GM12875 (cell line): ENCODE data around the gene TAS2R41.

Experiments
- H3K4me3 ChIP-seq: one replicate; pipeline ENCODE4 v1.5.1; 2011; ENCODE audit warnings: low read depth, low read length, control low read depth
- TF ChIP-seq, protein P1 (sequence below): IDR thresholded peaks from 2 replicates; pipeline ENCODE4 v1.5.1; 2011; ENCODE audit warnings: low read depth, mild to moderate bottlenecking, control low read depth, inconsistent platforms, low read length, moderate library complexity, borderline replicate concordance; ENCODE audit not compliant: insufficient read depth

TAS2R41 gene

DNA sequence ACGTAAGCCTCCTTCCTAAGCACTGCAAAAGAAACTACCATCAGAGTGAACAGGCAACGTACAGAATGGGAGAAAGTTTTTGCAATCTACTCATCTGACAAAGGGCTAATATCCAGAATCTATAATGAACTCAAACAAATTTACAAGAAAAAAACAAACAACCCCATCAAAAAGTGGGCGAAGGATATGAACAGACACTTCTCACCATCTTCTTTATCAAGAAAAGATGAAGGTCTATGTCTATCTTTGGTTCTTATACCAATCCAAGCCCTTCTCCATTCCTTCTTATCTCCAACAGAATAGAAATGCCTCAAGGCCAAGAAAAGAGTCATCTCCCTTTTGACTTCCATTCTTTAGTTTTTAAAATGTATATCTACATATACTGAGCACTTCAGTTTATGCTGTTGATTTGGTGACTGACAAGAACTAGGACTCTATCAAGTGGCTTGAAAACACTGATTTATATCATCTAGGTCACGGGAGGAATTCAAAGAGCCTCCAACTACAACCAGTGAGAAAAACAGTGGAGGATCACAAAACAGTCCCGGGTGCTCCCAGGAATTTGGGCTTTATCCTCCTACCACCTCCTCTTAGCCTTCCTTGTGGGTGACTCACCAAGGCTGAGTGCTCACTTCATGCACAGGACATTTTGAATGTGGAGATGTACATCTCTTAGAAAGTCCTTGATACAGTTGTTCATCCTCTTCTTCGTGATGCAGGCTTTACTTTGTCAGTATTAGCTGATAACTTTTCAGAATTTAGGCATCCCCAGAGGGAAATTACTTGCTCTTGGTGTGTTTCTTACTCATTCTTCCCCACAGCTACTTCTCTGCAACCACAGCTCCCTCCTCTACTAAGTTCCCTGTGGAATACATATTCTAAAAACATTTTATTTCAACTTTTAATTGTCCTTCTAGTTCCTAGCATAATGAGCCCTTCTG, 15.4 kb downstream of the TAS2R41 start:
- no peak overlapping the region for H3K4me3 ChIP-seq
- TF ChIP-seq, protein P1, sequence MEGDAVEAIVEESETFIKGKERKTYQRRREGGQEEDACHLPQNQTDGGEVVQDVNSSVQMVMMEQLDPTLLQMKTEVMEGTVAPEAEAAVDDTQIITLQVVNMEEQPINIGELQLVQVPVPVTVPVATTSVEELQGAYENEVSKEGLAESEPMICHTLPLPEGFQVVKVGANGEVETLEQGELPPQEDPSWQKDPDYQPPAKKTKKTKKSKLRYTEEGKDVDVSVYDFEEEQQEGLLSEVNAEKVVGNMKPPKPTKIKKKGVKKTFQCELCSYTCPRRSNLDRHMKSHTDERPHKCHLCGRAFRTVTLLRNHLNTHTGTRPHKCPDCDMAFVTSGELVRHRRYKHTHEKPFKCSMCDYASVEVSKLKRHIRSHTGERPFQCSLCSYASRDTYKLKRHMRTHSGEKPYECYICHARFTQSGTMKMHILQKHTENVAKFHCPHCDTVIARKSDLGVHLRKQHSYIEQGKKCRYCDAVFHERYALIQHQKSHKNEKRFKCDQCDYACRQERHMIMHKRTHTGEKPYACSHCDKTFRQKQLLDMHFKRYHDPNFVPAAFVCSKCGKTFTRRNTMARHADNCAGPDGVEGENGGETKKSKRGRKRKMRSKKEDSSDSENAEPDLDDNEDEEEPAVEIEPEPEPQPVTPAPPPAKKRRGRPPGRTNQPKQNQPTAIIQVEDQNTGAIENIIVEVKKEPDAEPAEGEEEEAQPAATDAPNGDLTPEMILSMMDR: no peak

DNA sequence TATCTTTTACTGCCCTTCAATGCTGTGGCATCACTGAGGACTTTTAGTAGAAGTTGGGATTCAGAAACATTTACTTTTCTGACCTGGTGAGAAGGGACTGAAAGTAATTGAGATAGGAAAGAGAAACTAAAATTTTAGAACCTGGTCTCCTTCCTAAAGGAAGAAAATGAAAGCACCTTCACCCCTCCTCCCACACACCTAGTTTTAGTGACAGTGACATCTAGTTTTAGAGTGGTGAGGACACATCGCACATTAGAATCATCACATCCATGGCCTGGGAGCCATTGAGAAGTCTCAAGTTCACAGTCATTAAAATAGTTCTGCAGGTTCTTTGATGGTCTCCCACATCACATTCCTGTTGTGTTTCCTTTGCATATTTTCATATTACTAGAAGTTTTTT, 16.1 kb downstream of the TAS2R41 start:
- TF ChIP-seq, protein P1: no peak
- no peak overlapping the region for H3K4me3 ChIP-seq

DNA sequence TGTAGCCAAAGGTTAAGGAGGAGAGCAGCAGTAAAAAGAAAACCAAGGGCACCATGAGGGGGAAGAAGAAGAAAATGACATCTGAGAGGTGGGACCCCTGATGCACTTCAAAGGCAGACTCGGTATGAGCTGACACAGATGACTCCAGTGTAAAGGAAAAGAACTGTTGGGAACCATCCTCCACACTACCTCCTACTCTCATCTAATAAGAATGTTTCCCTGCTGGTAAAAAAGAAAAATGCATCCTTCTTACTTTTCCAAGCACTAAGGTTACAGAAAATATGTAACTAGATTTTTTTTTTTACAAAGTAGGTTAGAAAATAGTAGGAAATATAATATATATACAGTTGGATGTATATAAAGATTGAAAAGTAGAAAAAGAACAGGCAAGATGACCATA, 16.9 kb downstream of the TAS2R41 start:
- H3K4me3 ChIP-seq: no peak overlapping the region
- TF ChIP-seq, protein P1: no peak

DNA sequence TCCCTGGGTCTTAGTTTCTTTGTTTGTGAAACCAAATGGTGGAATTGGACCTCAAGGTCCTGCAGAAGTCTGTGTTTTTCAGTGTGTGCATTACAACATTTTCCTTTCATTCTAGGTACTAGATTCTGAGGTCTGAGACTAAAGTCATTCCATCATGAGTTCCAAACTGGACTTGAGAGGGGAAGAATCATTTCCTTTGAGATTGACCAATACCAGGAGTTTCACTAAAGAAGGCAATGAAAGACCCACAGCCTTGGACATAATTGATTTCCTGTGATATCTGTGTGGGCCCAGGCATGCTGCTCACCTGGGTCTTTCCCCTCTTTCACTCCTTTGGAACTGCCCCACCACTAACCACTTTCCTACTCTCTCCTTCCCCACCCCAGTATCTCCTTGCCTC, 18.2 kb downstream of the TAS2R41 start:
- H3K4me3 ChIP-seq: no peak overlapping the region
- TF ChIP-seq, protein P1: no peak

DNA sequence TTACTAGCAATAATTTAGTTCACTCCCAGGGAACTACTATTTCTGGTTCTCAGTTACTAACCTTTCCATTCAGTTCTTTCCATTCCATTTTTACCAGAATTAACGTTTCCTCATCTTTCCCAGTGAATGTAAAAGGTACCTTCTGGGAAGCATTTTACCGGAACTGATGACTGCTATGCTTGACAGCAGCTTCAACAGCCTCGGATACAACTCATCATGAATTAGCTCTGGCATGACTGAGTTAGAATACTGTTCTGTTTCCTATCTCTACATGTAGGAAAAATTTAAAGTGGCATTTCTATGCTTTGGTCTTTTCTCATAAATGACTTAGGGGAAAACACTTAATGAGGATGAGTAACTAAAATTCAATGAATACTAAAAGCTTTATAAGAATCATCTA, 18.6 kb downstream of the TAS2R41 start:
- TF ChIP-seq, protein P1: no peak
- H3K4me3 ChIP-seq: no peak overlapping the region

DNA sequence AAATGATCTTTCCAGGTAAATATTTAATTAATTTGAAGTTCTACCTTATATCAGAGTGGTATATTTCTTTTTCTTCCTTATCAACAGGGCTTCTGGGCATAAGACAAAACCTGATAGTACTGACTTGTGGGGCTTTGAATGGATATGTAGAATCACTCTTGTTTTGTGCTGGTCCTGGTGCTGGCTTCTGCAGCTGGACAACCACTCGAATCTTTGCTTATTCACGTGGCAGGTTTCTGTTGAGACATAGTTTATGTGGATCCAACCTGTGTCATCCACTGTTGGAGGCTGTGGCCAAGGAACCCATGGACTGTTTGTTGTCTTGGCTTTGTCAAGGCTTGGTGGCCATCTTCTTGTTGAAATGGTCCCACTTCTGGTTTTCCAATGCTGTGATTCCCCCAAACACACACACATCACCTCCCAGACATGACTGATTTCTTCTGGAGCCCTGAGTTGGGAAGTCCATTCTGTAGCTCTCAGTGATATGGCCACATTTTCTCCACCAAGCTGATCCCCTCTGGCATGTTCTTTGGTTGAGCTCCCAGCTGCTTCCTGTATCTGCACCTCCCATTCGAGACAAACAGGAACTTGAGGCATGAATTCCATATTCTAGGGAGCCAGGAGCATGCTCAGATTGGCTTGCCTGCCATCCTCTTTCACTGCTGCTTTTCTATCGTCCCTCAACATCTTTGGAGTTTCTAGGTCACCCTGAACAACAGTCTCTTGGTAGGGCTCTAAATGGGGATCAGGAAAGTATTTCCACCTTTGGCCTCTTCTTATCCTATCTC, 19.5 kb downstream of the TAS2R41 start:
- H3K4me3 ChIP-seq: no peak overlapping the region
- TF ChIP-seq, protein P1: no peak

DNA sequence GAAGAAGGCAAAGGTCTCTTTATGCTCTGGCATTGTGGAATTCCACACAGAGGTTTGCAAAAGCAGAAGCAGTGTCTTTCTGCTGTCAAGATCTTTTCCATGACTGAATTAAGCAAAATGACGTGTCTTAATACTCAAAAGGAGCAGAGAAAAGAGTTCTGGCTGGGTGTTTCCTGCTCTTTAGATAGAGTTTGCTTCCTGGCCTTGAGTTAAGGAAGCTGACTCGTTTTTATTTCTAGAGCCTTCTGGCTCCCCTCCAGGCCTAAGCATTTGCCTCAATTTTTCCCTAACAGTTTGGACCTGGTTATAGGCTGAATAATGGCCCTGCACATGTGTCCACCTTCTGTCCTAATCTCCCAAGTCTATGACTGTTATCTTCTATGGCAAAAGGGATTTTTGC, 21.6 kb downstream of the TAS2R41 start:
- TF ChIP-seq, protein P1: no peak

More for the DNA sequence above, 21.6 kb downstream of the TAS2R41 start:
- no peak overlapping the region for H3K4me3 ChIP-seq
